Chondrocyte (in vitro differentiated cells): ENCODE measurements around the gene ARL6IP1. TPM values are rescaled to one million over a fixed set of nuclear protein-coding genes. Genes with fewer than 3 reads are reported as not detected.
A peak's percentile ranks its signal among the peaks of the same experiment; 100 is the strongest.
"Not testable (repeated sequence)": the region's sequence is repeated elsewhere in the genome, so short reads cannot be mapped to it uniquely, and the experiment has no call there.

Experiments
- DNase-seq: peaks from one replicate; pipeline ENCODE4 v3.0.0; 2021; ENCODE audit warnings: mixed read lengths, low spot score
- H3K27ac Mint-ChIP-seq: one replicate; pipeline ENCODE4 v1.8.0; 2021; ENCODE audit warnings: mild to moderate bottlenecking, moderate library complexity, mixed read lengths; ENCODE audit not compliant: unreplicated experiment
- H3K27me3 Mint-ChIP-seq: 2 replicates; pipeline ENCODE4 v1.8.0; 2021; ENCODE audit warnings: low read depth, mixed read lengths
- H3K36me3 Mint-ChIP-seq: 2 replicates; pipeline ENCODE4 v1.8.0; 2021; ENCODE audit warnings: low read depth, mixed read lengths
- H3K4me1 Mint-ChIP-seq: 2 replicates; pipeline ENCODE4 v1.8.0; 2021; ENCODE audit warnings: low read depth, mild to moderate bottlenecking, mixed read lengths
- H3K4me3 Mint-ChIP-seq: one replicate; pipeline ENCODE4 v1.8.0; 2021; ENCODE audit warnings: mild to moderate bottlenecking, moderate library complexity, mixed read lengths; ENCODE audit not compliant: unreplicated experiment
- H3K9me3 Mint-ChIP-seq: 2 replicates; pipeline ENCODE4 v1.8.0; 2021; ENCODE audit warnings: low read depth, mixed read lengths
- total RNA-seq: library from RNA; stranded (reverse); gene quantifications from 3 replicates; pipeline ENCODE4 v1.2.1, GENCODE V29; 2021
- TF ChIP-seq, protein P1 (sequence below): fragments of 200-600 bp; sonication (generic); IDR thresholded peaks from 2 replicates; pipeline ENCODE4 v1.5.0; 2021; ENCODE audit warnings: antibody characterized with exemption, mild to moderate bottlenecking, moderate library complexity

ARL6IP1 gene
- total RNA-seq, 1 donor from 2014 or later = 72.4 TPM

DNA sequence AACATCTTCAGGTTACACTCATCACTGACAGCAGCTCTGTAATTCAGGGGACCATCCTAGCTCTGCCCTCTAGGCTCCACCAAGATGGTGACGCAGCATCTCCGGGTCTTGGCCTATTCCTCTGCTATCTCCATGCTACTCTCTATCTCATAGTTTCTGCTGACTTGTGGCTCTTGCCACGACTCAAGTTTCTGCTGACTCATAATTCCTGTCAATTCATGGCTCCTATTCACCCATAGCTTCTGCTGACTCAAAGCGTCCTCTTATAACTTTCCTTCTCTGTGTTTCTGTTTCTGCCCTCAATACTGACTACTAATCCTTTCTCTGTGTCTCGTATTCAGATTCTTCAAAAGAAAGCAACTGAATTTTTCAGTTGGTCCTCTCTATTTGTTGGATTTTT, 38.6 kb downstream of the ARL6IP1 start:
- not testable (repeated sequence) for DNase-seq

DNA sequence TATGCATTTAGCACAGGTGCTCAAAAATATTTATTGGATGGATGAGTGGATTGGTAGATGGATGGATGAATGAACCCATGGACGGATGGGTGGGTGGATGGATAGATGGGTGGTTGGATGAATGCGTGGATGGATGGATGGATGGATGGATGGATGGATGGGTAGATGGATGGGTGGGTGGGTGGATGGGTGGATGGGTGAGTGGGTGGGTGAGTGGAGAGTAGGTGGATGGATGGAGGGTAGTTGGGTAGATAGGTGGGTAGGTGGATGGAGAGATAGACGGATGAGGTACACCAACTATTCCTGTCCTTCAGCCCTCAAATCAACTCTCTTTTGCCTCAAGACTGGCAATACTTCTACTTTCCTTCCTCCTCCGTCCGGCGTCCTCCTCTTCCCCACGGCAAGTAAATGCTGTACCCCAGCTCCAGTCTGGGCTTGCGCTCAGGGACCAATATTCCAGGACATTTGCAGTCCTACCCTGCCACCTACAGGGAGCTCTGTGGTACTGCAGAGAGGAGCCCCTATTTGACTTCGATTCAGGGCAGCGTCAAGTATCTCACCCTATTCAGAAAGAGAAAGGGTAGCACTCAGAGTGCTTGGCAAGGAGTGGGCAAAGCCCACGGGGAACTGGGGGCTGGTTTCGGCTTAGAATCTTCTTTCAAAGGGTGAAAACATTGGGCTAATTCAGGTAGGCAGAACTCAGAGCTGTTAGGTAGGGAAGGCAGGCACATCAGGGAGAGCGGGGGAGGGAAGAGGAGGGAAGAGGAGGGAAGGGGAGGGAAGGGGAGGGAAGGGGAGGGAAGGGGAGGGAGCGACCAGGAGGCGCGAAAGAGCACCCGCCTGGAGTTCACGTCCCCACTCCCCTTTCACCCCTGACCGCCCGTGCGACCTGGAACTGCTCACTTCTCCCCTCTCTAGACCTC, 41.5 kb downstream of the ARL6IP1 start:
- H3K4me3 Mint-ChIP-seq = not testable (repeated sequence)

More for the DNA sequence above, 38.6 kb downstream of the ARL6IP1 start:
- not testable (repeated sequence) for H3K4me3 Mint-ChIP-seq, H3K27me3 Mint-ChIP-seq, H3K36me3 Mint-ChIP-seq, H3K27ac Mint-ChIP-seq, H3K4me1 Mint-ChIP-seq, H3K9me3 Mint-ChIP-seq

DNA sequence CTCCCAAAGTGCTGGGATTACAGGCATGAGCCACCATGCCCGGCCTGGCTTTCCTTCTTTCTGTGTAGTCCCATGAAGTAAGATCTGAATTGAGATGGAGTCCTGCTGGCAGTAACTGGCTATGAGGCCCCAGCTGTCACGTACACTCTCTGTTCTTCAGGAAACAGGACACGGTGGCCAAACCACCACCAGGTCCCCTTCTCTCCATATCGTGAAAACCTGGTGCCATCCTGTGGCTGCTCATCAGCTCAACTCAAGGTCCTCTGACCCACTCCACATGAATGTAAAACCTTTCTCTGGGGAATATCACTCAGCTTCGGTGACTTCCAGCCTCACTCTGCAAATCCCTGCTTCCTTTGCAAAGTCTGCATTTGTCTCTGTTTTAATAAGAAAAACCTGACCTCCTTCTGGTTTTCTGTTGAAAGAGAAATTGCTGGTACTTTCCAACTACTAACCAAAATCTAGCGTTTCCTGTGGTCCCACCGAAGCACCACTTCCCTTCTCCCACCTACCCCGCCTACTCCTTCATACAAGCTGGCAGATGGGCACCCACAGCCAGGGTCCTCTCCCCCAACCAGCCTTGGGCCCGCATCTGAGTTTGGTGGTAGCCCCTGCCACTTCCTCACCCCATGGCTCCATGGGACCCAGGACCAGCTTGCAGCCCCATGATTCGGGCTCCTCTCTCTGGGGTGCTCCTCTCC, 43.2 kb downstream of the ARL6IP1 start:
- not testable (repeated sequence) for H3K36me3 Mint-ChIP-seq, DNase-seq, H3K4me3 Mint-ChIP-seq, H3K27me3 Mint-ChIP-seq, H3K4me1 Mint-ChIP-seq, H3K9me3 Mint-ChIP-seq, H3K27ac Mint-ChIP-seq

More for the DNA sequence above, 41.5 kb downstream of the ARL6IP1 start:
- TF ChIP-seq, protein P1, sequence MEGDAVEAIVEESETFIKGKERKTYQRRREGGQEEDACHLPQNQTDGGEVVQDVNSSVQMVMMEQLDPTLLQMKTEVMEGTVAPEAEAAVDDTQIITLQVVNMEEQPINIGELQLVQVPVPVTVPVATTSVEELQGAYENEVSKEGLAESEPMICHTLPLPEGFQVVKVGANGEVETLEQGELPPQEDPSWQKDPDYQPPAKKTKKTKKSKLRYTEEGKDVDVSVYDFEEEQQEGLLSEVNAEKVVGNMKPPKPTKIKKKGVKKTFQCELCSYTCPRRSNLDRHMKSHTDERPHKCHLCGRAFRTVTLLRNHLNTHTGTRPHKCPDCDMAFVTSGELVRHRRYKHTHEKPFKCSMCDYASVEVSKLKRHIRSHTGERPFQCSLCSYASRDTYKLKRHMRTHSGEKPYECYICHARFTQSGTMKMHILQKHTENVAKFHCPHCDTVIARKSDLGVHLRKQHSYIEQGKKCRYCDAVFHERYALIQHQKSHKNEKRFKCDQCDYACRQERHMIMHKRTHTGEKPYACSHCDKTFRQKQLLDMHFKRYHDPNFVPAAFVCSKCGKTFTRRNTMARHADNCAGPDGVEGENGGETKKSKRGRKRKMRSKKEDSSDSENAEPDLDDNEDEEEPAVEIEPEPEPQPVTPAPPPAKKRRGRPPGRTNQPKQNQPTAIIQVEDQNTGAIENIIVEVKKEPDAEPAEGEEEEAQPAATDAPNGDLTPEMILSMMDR = peak; percentile 80
- H3K4me1 Mint-ChIP-seq, H3K27me3 Mint-ChIP-seq, DNase-seq, H3K36me3 Mint-ChIP-seq, H3K9me3 Mint-ChIP-seq, H3K27ac Mint-ChIP-seq: not testable (repeated sequence)

DNA sequence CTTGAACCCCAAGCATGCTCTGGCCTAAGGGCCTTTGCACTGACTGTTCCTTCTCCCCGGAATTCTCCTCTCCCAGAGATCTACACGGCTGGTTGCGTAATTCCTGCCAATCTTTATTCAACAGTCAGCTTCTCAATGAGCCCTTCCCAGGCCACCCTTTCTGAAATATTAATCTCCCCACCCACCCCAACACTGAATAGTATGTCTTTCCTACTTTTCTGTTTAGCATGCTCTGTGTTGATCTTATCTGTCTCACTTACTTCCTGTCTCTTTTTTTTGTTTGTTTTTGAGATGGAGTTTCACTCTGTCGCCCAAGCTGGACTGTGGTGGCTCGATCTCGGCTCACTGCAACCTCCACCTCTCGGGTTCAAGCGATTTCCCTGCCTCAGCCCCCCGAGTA, 44.7 kb downstream of the ARL6IP1 start:
- DNase-seq, H3K4me1 Mint-ChIP-seq, H3K9me3 Mint-ChIP-seq, H3K27me3 Mint-ChIP-seq, H3K27ac Mint-ChIP-seq, H3K4me3 Mint-ChIP-seq, H3K36me3 Mint-ChIP-seq: not testable (repeated sequence)

DNA sequence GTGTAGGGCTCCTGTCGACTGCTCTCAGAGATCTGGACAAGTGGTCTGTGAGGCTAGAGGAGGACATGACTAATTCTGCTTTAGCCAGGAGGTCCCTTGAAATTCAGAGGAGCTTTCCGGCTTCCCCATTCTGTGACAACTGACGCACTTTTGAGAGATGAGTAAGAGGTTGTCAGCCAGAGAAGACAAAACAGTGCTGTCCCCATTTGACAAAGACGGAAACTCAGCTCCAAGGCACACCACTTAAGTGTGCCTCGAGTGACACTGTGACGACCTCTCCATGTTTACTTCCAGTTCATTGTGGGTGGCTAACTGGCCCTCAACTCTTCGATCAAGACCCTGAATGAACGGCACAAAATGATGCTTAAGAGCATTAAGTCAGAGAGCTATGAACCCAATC, 58.5 kb downstream of the ARL6IP1 start:
- H3K27me3 Mint-ChIP-seq, H3K4me1 Mint-ChIP-seq, DNase-seq, H3K27ac Mint-ChIP-seq, H3K4me3 Mint-ChIP-seq, H3K36me3 Mint-ChIP-seq, H3K9me3 Mint-ChIP-seq: not testable (repeated sequence)

Other genes starting within 250 kb of the ARL6IP1 start
- 182 to 204 TPM (median 183 TPM) in 3 replicates for gene NOMO2, start 239.5 kb downstream of the ARL6IP1 start, total RNA-seq
- gene RPS15A, start 11.2 kb downstream of the ARL6IP1 start, total RNA-seq = 794 to 833 TPM (median 819 TPM) in 3 replicates
- gene SMG1, start 124.9 kb upstream of the ARL6IP1 start, total RNA-seq = 61.3 to 69.6 TPM (median 65.8 TPM) in 3 replicates
- 1.2 to 1.8 TPM (median 1.6 TPM) in 3 replicates for gene TMC7, start 182.4 kb upstream of the ARL6IP1 start, total RNA-seq